Stimulated activated effector memory CD8-positive, alpha-beta T cell treated with anti-CD3 and anti-CD28 coated beads, Interleukin-12 subunit alpha, Interleukin-12 subunit beta, amount 100 ng/mL, for 72 hours (primary cell): ENCODE results near the gene TMUB1.

Experiments used
- ATAC-seq: fragments of 150-1000 bp; cut with Tn5 transposase; 2 replicates; pipeline ENCODE4 v1.10.0; 2021
- DNase-seq, 2 donors: peaks; one replicate each; pipeline ENCODE4 v3.0.0; 2021 to 2022; ENCODE audit warnings: low spot score in 2 of 2
- H3K27ac Mint-ChIP-seq: one replicate; pipeline ENCODE4 v1.8.0; 2022; ENCODE audit warnings: mild to moderate bottlenecking, mixed read lengths
- H3K36me3 Mint-ChIP-seq: one replicate; pipeline ENCODE4 v1.8.0; 2022; ENCODE audit warnings: mild to moderate bottlenecking, mixed read lengths
- H3K4me1 Mint-ChIP-seq: one replicate; pipeline ENCODE4 v1.8.0; 2022; ENCODE audit warnings: mixed read lengths
- H3K4me3 Mint-ChIP-seq: one replicate; pipeline ENCODE4 v1.8.0; 2022; ENCODE audit warnings: mild to moderate bottlenecking, mixed read lengths
- H3K9me3 Mint-ChIP-seq: one replicate; pipeline ENCODE4 v1.8.0; 2022; ENCODE audit warnings: mixed read lengths

Gene TMUB1

DNA sequence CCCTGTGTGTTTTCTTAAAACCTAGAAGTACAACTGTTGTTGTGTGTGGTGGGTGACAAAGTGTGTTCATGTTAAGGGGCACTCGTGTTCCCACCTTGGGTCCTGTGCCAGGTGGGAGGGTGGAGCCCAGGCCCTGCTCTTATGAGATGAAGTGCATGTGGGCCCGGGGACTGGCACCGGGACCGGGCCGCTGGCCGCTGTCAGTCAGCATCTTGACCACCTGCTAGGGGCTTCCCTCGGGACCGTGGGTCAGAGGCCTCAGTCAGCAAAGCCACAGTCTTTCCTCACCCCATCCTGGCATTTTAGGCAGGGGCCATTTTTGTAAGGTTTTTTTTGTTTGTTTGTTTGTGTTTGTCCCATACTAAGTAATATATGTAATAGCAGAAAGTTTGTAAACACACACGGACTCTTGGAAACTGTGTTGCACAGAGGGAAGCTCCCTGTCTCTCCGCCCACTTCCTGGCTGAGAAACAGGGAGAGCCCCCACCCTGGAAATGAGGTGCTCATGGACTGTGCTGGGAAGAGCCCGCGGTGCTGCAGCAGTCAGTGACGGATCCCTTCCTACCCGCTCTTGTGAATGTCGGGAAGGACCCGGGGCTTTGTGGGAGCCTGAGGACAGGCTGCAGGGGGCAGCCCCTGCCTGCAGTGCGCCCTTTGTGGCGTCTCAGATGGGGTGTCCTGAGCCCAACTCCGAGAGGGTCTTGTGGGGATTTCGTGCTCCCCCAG lies 16.4 kb upstream of the TMUB1 start:
- H3K27ac Mint-ChIP-seq, result no peak overlapping the region
- H3K4me3 Mint-ChIP-seq, result no peak overlapping the region
- H3K36me3 Mint-ChIP-seq, result peaks cover 7% of the 10 kb centered on the region
- H3K9me3 Mint-ChIP-seq, result no peaks in the 10 kb centered on the region
- ATAC-seq, result no peak
- peaks cover 12% of the 10 kb centered on the region for H3K4me1 Mint-ChIP-seq
- DNase-seq, result no peak

GRCh38 chr7:151095828-151096475 lies 12.7 kb upstream of the TMUB1 start:
- Mint-ChIP-seq H3K36me3 (no peaks in the 10 kb centered on the region), H3K9me3 (no peaks in the 10 kb centered on the region), H3K27ac (no peak overlapping the region), H3K4me1 (peaks cover 13% of the 10 kb centered on the region), H3K4me3 (no peak overlapping the region)
- no peak for DNase-seq
- no peak for ATAC-seq

DNA sequence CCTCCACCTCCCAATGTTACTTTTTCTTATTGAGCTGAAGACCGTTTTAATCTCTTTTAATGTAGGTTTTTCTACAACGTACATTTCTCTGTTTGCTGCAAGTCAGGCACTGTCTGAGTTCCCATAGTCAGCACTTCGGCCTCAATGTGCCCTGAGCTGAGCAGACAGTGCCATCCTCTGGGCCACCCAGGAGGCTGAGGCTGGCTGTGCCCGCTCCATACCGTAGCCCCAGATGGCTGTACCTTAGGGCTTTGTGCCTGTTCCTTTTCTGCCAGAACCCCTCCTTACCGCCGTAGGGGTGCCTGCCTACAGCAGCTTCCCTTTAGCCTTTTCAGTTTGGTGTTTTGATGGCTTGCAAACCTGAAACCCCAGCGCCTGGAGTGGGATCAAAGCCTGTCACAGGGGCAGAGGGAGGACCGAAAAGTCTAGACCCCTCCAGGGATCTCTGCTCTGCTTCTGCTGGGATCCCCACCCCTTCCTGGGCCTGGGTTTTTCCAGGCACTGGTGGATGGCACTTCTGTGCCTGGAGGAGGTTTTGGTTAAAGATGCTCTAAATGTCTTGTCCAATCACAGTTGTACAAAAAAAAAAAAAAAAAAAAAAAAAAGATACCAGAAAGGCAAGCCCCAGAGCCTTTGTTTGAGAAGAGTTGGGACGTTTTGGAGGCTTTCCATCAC lies 12.0 kb upstream of the TMUB1 start:
- DNase-seq, result no peak
- Mint-ChIP-seq H3K4me1 (peaks cover 13% of the 10 kb centered on the region), H3K9me3 (no peaks in the 10 kb centered on the region), H3K27ac (peak overlapping the region; percentile 26), H3K4me3 (no peak overlapping the region), H3K36me3 (no peaks in the 10 kb centered on the region)
- no peak for ATAC-seq

DNA sequence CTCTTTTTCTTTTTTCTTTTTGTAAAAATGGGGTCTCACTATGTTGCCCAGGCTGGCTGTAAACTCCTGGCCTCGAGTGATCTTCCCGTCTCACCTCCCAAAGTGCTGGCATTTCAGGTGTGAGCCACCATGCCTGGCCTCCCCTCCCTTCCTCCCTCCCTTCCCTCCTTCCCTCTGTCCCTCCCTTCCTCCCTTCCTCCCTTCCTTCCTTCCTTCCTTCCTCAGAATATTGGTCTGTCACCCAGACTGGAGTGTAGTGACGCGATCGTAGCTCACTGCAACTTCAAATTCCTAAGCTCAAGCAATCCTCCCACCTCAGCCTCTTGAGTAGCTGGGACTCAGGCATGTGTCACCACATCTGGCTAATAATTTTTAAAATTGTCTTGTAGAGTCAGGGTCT lies 11.4 kb upstream of the TMUB1 start:
- Mint-ChIP-seq H3K4me1 (peaks cover 16% of the 10 kb centered on the region), H3K9me3 (no peaks in the 10 kb centered on the region), H3K27ac (peak overlapping the region; percentile 26), H3K36me3 (no peaks in the 10 kb centered on the region), H3K4me3 (no peak overlapping the region)
- no peak for ATAC-seq
- no peak for DNase-seq

- DNase-seq, result no peak
- Mint-ChIP-seq H3K27ac (no peak overlapping the region), H3K4me3 (no peak overlapping the region), H3K4me1 (peaks cover 25% of the 10 kb centered on the region), H3K9me3 (no peaks in the 10 kb centered on the region), H3K36me3 (no peaks in the 10 kb centered on the region)
- ATAC-seq, result no peak
Observed at GRCh38 chr7:151093748-151094147, 10.5 kb upstream of the TMUB1 start.

GRCh38 chr7:151091988-151092387 lies 8.7 kb upstream of the TMUB1 start:
- DNase-seq, result no peak
- peaks cover 26% of the 10 kb centered on the region for H3K4me1 Mint-ChIP-seq
- H3K27ac Mint-ChIP-seq, result no peak overlapping the region
- no peak overlapping the region for H3K4me3 Mint-ChIP-seq
- H3K9me3 Mint-ChIP-seq, result no peaks in the 10 kb centered on the region
- H3K36me3 Mint-ChIP-seq, result no peaks in the 10 kb centered on the region
- no peak for ATAC-seq

DNA sequence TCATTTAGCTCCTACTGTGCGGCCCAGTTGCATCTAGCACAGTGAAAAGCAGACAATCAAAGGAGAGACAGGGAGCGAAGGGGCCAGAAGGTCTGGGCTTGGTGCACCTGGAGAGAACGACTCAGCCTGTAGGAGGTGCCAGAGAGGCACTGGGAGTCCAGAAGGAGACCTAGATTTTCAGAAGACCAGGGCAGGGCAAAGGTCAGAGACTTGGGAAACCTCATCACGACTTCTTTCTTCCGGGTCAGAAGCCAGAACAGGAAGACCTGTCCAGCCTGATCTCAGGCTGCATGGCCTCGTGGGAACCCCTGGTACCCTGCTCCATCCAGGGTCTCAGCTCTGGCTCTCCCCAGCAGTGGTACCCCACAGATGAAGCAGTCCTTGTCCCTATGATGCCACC lies 8.1 kb upstream of the TMUB1 start:
- Mint-ChIP-seq H3K4me3 (no peak overlapping the region), H3K27ac (no peak overlapping the region), H3K9me3 (no peaks in the 10 kb centered on the region), H3K36me3 (no peaks in the 10 kb centered on the region), H3K4me1 (peaks cover 26% of the 10 kb centered on the region)
- ATAC-seq (no peak), DNase-seq (no peak)

DNA sequence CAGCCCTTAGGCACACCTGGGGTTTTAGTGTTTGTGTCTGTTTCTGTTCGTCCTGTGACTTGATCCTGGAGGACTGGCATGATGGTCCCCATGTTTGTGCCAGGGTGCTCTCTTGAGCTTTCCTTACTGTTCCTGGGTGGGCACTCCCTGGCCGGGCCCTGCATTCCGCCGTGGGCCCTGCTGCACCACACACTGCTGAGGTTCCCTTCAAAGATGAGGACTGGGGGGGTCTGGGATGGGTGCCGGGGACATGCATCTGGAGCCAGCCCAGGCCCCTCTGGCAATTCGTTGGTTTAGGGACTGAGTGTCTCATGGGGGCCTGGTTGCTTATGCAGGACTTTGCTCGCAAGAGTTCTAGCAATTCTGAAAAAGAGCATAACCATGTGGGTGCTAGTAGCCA lies 7.7 kb upstream of the TMUB1 start:
- ATAC-seq (no peak), DNase-seq (no peak)
- H3K9me3 Mint-ChIP-seq, result no peaks in the 10 kb centered on the region
- peaks cover 26% of the 10 kb centered on the region for H3K4me1 Mint-ChIP-seq
- no peak overlapping the region for H3K4me3 Mint-ChIP-seq
- H3K27ac Mint-ChIP-seq, result no peak overlapping the region
- H3K36me3 Mint-ChIP-seq, result peaks cover under 1% of the 10 kb centered on the region

GRCh38 chr7:151089893-151090730 lies 6.8 kb upstream of the TMUB1 start:
- no peak for ATAC-seq
- Mint-ChIP-seq H3K27ac (no peak overlapping the region), H3K4me3 (no peak overlapping the region), H3K36me3 (peaks cover 9% of the 10 kb centered on the region), H3K4me1 (peaks cover 35% of the 10 kb centered on the region), H3K9me3 (no peaks in the 10 kb centered on the region)
- no peak for DNase-seq

- H3K27ac Mint-ChIP-seq, result peak overlapping the region; percentile 26
Observed at GRCh38 chr7:151088856-151089699, 5.8 kb upstream of the TMUB1 start.

DNA sequence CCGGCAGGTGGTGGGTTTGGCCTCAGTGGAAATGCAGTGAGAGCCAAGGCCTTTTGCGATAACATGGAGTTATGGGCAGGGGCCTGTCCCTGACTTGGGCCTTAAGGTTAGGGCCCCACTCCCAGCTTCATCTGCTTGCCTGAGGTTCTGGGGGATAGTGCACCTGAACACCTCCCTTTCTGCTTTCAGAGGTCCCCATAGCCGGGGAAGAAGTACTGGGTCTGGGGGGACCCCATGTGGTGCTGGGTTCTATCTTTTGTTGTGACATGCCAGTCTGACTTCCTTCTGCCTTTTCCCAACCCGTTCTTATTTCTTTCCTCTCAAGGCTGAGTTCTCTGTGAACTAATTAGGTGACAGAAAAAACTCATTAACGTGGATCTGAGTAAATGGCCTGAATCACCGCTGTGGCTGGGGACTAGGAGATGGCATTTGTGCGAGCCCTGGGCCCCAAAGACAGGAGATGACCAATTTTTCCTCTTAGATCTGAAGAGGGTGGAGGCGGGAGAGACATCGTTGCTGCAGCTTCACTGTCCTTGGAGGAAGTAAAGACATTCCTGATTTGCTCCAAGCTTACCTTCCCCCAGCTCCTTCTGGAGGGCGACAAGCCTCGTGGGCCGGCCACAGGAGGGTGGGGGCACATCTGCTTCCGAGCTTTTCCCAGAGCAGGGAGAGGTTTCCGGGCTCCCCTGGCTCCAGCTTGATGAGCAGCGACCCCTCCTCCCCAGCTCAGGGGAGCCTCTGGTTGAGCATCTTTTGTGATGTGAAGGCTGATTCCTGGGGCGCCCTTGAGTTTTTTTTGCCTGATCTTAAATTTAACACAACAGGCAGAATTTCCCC lies 4.9 kb upstream of the TMUB1 start:
- H3K9me3 Mint-ChIP-seq, result no peaks in the 10 kb centered on the region
- ATAC-seq, result no peak
- peaks cover 40% of the 10 kb centered on the region for H3K4me1 Mint-ChIP-seq
- H3K36me3 Mint-ChIP-seq, result peaks cover 10% of the 10 kb centered on the region
- no peak for DNase-seq
- no peak overlapping the region for H3K27ac Mint-ChIP-seq
- H3K4me3 Mint-ChIP-seq, result peak overlapping the region; percentile 98

More at GRCh38 chr7:151088856-151089699, 5.8 kb upstream of the TMUB1 start:
- Mint-ChIP-seq H3K9me3 (no peaks in the 10 kb centered on the region), H3K36me3 (peaks cover 10% of the 10 kb centered on the region), H3K4me3 (peak overlapping the region; percentile 43), H3K4me1 (peaks cover 35% of the 10 kb centered on the region)
- no peak for ATAC-seq
- DNase-seq, result no peak

GRCh38 chr7:151087245-151088018 lies 4.1 kb upstream of the TMUB1 start:
- peak; percentile 38 for ATAC-seq
- Mint-ChIP-seq H3K4me1 (peaks cover 46% of the 10 kb centered on the region), H3K4me3 (peak overlapping the region; percentile 98), H3K36me3 (peaks cover 10% of the 10 kb centered on the region), H3K9me3 (no peaks in the 10 kb centered on the region), H3K27ac (peak overlapping the region; percentile 37)
- peak in 1 of 2 donors; percentile 76 for DNase-seq

- peaks cover 10% of the 10 kb centered on the region for H3K36me3 Mint-ChIP-seq
- peak; percentile 14 for ATAC-seq
- no peak for DNase-seq
- peaks cover 53% of the 10 kb centered on the region for H3K4me1 Mint-ChIP-seq
- peak overlapping the region; percentile 37 for H3K27ac Mint-ChIP-seq
- H3K9me3 Mint-ChIP-seq, result no peaks in the 10 kb centered on the region
- H3K4me3 Mint-ChIP-seq, result peak overlapping the region; percentile 98
Observed at GRCh38 chr7:151086802-151087244, 3.5 kb upstream of the TMUB1 start.
